Measurements from ENCODE around the gene SLC39A13.

The SLC39A13 gene

DNA sequence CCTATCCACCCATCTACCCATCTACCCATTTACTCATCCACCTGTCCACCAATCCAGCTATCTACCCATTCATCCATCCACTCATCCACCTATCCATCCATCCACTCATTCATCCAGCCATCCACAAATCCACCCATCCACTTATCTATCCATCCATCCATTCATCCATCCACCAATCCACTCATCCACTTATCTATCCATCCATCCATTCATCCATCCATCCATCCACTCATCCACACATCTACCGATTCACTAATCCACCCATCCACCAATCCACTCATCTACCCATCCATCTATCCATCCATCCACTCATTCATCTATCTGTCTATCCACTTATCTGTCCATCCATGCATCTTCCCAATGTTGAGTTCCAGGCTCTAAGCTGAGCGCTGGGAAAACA lies 28.3 kb upstream of the SLC39A13 start:
- DNase-seq (ENCODE audit: extremely low spot score, insufficient read length, low read depth) = no peak
- FAIRE-seq = no peak

DNA sequence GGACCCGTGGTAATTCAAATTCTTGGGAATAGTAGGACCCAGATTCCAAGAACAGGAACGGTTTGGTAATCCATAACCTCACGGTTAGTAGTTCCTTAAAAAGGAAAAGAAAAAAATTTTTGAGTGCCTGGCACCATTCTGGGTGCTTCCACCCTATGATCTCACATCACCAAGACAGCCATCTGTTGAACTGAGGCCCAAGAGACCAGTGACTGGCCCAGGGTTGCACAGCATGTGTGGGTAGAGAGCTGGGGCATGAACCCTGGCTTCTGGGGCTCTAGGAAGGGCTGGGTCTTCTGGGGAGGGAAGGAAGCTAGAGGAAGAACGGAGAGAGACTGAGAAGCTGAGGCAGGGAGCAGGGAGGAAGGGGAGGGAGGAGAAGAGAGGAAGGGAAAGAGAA lies 25.3 kb upstream of the SLC39A13 start:
- FAIRE-seq = no peak

DNA sequence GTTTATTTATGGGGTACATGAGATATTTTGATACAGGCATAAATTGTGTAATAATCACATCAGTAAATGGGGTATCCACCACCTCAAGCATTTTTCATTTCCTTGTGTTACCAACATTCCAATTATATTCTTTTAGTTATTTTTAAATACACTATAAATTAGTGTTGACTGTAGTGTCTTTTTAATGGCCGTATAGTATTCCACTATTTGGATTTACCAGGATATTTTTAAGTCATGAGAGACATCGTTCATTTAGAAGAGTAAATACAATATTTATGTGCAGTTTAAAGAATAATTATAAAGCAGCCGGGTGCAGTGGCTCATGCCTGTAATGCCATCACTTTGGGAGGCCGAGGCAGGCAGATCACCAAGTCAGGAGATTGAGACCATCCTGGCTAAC lies 23.9 kb upstream of the SLC39A13 start:
- FAIRE-seq (no peak), DNase-seq (ENCODE audit: extremely low spot score, insufficient read length, low read depth) (no peak)

More for the DNA sequence above, 25.3 kb upstream of the SLC39A13 start:
- DNase-seq (ENCODE audit: extremely low spot score, insufficient read length, low read depth) = no peak

DNA sequence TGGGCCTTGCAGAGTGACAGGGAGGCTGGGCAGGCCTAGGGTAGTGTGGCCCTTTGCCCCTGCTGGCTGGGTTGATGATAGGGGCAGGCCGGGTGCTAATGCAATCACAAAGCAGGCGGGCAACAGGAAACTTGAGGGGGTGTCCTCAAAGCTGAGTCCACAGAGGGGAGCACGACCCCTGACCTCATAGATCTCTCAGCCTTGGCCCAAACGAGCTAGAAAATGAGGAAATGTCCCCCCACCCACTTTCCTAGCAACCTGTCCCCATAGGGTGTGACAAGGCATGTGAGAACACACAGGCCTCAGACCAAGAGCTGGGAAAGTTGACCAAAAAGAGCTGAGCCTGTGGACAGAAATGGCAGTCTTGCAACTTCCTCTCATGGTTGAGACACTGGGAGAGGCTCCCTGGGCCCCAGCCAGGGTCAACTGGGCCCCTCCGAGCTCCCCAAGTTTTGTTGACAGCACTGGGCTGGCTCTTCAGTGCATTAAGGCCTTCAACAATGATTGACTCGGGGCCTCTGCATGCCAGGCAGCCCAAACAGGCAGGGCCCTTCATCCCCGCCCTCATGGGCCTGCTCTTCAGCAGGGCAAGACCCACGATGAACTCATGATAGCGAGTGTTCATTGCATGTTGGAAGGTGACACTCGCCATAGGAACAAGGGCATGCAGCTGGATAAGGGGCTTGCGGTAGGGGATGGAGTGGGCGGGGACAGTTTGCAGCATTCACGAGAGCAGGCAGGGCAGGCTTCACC lies 20.3 kb upstream of the SLC39A13 start:
- FAIRE-seq = no peak
- DNase-seq (ENCODE audit: extremely low spot score, insufficient read length, low read depth) = no peak

DNA sequence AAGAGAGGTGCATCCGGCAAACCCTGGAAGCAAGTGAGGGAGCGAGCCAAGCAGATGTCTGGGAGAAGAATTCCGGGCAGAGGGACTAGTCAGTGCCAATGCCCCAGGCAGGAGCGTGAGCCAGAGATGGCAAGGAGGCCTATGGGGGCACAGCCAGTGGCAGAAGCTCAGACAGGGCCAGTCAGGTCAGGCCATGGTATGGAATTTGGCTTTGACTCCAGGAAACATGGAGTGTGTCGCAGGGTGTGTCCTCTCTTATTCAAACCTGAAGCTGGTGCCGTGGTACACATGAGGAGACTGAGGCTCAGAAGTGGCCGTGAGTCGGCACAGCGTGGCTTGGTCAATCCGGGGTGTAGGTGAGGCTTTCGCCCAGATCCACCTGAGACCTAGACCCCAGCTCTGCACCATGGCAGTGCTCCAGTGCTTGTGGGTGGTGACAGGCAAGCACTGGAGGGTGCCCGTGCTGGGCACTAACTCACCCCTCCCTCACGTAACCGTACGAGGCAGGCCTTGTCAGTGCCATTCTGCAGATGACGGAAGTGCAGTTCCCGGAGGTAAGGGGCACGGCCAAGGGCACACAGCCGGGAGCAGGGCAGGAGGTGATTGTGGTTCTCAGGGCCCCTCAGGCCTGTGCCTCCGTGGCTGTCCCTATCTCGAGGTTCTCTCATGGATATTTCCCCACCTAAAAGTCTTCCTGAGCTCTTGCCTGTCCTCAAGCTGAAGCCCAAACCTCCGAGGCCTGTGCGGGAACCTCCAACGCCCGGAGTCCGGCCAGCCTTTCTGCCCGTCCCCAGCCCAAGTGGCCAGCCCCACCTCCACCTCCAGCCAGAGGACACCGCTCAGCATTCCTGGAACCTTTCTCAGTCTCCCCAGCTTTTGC lies 19.5 kb upstream of the SLC39A13 start:
- DNase-seq (ENCODE audit: extremely low spot score, insufficient read length, low read depth) (no peak), FAIRE-seq (no peak)

DNA sequence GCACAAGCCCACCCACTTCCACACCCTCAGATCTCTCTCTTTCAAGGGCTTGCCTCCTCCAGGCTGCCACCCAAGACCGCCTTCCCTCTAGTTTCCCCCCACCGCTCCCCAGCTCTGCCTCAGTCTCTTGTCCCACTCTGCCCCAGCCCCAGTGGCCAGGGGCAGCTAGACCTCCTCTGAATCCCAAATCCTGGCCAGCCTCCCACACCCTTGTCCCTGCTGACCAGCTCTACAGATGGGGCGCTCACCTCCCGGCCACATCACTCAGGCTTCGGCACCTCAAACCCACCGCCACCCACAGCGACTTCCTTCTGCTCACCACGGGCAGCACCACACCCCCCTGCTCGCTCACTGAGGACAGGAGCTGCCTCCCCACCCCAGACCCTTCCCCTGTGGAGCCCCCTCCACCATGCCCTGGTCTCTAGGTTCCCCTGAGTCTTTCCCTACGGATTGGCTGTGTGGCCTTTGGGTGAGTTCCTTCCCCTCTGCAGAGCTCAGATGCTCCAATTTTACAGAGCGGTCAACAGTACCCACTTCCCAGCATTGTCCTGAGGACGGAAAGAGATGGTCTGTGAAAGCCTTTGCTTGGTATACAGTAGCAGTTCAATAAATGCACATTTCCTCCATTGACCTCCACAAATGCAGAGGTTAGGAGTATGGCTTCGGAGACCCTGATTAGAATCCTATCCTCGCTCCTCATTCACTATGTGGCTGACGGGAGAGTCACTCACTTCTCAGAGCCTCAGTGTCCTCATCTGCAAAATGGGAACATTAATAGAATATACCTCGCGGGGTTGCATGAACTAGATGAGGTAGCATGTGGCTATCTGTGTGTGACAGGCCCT lies 18.6 kb upstream of the SLC39A13 start:
- no peak for DNase-seq (ENCODE audit: extremely low spot score, insufficient read length, low read depth)
- FAIRE-seq = no peak

DNA sequence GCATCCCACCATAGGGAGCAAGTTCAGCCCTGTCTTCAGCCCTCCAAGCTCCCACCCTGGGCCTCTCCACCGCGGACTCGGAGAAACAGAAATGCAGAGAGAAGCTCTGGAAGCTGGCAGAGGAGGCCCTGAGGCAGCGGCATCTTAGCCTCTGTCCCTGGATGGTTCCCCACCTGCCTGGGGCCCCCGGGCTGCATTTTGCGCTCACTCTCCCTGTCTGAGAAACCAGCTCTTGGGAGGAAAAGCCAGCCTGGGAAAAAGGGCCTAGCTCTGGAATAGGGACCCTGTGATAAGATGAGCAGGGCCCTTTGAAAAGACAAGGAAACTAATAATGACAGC lies 18.0 kb upstream of the SLC39A13 start:
- FAIRE-seq (no peak), DNase-seq (ENCODE audit: extremely low spot score, insufficient read length, low read depth) (no peak)

DNA sequence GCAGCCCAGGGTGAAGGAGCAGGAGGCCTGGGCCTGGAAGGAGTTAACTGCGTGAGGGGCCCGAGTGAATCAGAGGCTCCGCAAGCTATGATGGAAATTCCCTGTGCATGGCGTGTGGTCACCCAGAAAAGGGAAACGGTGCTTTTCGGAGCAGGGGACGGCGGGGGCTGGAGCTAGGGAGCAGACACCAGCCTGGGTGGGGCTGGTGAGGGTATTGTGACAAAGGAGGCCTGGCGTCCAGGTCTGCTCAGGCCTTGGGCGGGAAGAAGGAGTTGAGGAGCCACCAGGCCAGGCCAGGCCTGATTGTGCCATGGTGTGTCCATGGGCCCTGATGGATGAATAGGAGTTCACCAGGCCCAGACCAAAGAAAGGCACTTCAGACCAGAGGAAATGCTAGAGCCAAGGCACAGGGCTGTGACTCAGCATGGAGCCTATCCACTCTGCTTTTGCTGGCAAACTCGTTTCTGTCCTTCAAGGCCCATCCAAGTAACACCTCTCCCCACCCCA lies 17.3 kb upstream of the SLC39A13 start:
- FAIRE-seq (no peak), DNase-seq (ENCODE audit: extremely low spot score, insufficient read length, low read depth) (no peak)

DNA sequence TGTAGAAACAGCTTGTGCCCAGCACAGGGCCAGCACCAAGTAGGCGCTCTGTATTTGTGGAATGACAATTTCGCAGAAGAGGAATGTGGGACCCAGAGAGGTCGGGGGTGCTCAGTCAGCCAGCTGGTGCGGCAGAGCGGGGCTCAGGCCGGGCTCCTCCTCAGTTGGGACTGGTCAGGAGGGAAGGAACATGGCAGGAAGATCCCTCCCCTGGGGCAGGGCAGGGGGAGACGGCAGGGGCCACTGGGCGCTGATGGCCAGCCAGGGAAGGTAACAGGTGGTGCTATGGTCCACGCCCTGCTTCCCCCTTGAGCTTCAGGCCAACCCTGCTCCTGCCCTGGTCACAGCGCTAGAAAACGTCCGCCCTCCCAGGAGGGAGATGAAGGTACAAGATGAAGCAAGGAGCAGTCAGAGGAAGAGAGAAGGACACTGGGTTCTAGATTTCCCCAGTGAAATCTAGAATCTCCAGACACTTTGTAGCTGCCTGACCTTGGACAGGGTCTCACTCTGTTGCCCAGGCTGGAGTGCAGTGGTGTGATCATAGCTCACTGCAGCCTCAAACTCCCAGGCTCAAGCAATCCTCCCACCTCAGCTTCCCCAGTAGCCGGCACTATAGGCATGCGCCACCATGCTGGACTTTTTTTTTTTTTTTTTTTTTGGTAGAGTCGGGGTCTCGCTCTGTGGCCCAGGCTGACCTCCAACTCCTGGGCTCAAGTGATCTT lies 16.5 kb upstream of the SLC39A13 start:
- DNase-seq (ENCODE audit: extremely low spot score, insufficient read length, low read depth) = no peak
- no peak for FAIRE-seq

DNA sequence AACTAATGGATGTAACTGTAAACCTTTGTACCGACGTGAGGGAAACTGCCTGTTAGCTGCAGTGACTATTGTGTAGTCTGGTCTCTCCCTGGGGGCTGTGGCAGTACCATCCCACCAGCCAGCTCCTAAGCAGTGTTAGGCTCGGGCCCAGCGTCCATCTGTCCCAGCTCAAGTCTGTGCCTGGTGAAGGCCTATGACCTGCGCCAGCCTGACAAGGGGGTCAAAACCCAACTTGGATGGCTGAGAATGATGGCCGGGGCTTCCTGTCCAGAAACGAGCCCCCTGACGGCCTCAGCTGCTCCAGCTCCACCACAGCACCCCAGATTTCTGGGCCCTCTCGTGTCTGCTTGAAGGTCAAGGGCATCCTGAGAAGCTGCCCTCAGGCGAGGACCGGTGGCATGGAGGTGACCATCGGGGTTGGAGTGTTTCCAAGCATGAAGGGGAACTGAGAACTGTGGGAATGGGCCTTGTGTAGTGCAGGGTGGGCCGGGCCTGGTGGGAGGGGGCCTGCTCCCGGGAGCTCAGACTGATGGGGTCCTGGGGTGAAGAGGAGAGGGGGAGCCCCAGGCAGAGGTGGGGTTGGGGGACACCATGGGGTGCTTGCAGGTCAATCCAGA lies 15.7 kb upstream of the SLC39A13 start:
- FAIRE-seq (no peak), DNase-seq (ENCODE audit: extremely low spot score, insufficient read length, low read depth) (no peak)

DNA sequence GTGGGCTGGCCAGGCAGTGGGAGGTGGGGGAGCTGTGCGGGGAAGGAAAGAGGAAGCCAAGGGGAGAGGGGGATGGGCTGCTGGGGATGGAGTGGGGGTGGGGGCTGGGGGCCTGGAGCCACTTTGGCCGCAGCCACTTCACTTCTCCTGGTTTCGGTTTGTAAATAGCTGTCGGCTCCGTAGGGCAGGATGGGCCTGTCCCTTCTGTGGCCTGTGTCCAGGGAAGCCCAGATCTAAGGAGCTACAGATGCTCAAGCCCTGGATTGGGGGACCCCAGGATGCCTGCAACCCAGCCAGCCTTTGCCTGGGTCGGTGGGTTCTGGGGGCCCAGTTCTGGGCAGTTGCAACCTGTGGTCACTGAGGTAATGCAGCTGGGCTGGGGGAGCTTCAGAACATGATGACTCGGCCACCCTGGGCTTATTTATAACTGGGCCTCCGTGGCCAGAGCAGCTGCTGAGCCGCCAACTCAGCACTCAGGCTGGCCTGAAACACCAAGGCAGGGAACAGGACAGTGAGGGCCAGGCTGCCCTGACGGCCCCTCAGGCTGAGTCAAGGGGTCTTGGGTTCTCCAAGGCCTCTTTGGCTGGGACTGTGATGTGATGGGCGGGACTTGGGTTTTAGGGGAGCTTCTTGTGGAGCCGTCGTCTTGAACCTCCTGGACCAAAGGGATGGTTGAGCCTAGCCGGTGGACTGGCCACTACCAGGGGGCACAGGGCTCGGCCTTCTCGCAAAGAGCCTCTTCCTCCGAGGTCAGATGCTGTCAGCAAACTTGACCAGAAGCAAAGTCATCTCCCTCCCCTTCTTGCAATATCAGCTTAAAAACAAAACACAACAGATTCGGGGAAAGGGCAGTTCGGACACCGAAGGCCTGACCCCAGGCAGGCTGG lies 15.0 kb upstream of the SLC39A13 start:
- no peak for FAIRE-seq

DNA sequence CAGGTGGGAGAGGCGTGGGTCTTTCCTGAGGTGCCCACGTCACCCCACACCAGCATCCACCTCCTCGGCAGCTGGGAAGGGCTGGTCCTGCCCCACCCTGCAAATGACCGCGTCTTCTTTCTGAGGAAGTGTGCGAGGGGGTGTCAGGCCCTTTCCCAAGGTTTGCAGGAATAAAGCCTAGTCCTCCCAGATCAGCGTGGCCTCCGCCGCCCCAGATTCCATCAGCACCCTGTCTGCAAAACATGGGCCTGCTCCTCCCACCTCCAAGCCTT lies 14.4 kb upstream of the SLC39A13 start:
- DNase-seq (ENCODE audit: extremely low spot score, insufficient read length, low read depth) (no peak), FAIRE-seq (no peak)

More for the DNA sequence above, 15.0 kb upstream of the SLC39A13 start:
- DNase-seq (ENCODE audit: extremely low spot score, insufficient read length, low read depth) = no peak

DNA sequence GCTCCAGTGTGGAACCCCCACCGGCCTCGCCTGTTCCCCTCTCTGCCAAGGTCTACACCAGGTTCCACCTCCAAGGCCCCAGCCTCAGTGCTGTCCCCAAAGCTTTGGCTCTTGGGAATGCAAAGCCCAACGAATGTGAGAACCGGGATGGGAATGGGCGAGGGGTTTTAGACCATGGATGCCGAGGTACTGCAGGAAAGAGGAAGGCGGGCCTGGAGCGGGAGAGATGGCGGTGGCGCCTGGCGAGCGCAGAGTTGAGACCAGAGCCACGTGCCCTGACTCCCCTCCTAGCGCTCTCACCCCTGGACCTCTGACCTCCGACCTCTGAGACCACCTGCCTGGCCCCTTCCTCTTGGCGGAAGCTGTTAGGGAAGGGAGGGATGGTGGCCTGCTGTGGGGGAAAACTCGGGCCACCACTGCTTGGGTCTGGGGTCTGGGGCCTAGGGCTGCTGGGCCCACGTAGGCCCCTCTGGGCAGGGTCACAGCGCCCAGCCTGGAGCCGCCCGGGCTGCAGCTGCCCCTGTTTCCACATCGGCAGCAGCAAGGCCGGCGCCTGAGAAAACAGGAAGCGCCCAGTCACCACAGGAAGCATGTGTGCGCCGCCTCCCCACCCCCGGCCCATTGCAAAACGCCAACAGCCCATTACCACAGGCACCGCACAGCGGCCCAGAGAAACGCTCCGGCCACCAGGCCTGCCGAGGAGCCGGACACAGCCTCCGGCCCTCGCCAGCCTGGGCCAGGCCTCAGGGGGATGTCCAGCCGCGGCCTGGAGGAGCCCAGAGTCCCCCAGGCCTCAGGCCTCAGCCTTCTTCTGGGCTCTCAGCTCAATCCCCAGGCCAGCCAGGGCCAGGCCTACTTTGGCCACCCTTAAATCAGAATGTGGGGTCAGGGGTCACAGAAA lies 13.8 kb upstream of the SLC39A13 start:
- peak; percentile 75 for DNase-seq (ENCODE audit: extremely low spot score, insufficient read length, low read depth)

DNA sequence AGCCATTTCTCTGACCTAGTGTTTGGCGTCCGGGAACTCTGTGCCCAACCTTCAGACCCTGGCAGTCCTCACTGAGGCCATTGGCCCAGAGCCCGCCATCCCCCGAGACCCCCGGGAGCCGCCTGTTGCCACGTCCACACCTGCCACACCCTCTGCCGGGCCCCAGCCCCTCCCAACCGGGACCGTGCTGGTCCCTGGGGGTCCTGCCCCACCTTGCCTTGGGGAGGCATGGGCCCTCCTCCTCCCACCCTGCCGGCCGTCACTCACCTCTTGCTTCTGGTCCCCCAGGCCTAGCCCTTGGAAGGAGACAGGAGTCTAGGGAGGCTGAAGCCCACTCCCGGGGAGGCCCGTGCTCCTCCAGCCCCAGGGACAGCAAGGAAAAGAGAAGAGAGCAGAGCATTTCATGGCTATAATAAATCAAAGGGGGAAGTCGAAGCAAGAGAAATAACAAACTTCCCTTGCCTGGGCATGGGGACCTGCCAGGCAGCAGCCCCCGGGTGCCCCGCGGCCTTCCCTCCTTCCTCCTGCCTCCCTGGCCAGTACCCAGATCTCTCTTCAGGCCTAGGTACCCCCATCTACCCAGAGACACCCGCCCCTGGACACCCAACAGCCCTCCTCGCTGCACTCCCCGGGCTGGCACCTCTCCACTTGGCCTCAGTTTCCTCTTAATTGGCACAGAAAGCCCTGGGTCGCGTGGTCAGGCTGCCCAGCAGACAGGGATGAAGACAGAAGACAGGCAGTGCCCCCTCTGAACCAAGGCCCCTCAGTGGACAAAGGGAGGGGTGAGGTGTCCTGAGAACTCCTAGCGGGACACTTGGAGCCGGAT lies 13.0 kb upstream of the SLC39A13 start:
- DNase-seq (ENCODE audit: extremely low spot score, insufficient read length, low read depth) (no peak), FAIRE-seq (no peak)

More for the DNA sequence above, 13.8 kb upstream of the SLC39A13 start:
- FAIRE-seq = peak; percentile 79

DNA sequence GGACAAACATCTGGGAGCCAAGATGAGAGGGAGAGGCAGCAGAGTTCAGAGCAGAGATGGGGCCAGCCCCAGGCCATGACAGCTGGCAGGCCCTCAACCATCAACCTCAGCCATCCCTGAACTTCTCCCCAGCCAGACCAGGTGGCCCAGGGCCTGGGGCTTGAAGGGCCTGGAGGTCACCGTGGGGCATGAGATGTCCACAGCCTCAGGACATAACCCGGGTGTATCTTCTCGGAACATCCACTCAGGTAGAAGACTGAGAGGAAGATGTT lies 12.4 kb upstream of the SLC39A13 start:
- no peak for FAIRE-seq
- DNase-seq (ENCODE audit: extremely low spot score, insufficient read length, low read depth) = no peak

DNA sequence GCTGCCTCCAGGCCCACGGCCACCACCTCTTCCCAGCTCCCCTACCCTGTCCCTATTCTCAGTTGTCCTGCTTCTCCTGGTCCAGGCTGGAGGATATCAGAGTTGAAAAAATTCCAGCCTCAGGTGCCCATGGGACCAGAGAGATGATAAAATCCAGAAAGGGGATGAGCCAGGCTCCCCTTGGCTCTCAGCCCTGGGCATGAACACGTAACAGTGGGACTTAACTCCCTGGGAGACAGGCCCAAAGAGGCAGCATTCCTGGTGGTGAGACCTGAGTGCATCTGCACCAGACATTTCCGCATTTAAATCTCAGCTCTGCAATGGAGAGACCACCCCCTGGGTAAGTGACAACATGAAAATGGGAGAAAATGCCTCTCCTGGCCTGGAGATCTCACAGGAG lies 10.4 kb upstream of the SLC39A13 start:
- no peak for FAIRE-seq
- DNase-seq (ENCODE audit: extremely low spot score, insufficient read length, low read depth) = no peak

DNA sequence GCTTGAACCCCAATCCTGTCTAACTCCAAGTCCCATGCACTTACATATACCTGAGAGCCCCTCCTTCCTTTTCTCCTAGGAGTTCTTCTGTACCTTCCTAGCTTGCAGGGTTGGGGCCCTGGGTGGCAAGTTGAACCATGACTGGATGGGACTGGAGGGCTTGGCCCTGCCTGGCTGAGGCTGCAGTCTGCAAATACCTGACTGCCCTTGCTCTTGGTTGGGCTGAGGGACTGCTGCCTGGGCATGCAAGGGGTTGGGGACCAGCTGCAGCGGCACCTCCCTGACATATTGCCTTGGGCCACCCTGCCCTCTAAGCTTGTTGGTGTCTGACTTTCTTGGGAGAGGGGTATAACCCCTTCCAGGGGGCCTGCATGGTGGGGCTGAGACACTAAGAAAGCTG lies 9.8 kb upstream of the SLC39A13 start:
- FAIRE-seq (no peak), DNase-seq (ENCODE audit: extremely low spot score, insufficient read length, low read depth) (no peak)
